Measurements from ENCODE around the gene SEC14L5. TPM values are rescaled to one million over a fixed set of nuclear protein-coding genes. Genes with fewer than 3 reads are reported as not detected.

Gene SEC14L5
- total and polyA plus RNA-seq, 2 donors (not counting 3 experiments of a cell fraction or from before 2014, with no cell fraction given) = not detected

GRCh38 chr16:5015887-5016286 is 57.8 kb downstream of the SEC14L5 start:
- H3K4me3 ChIP-seq (replicated peaks in 1 of 3; ENCODE audit: insufficient read depth in 1 of 3, low read depth in 1 of 3, low read length in 3 of 3) = no peak overlapping the region
- BruUV-seq (replicated peaks) = no TSS peak
- no peak for DNase-seq (ENCODE audit: low read depth, low spot score)
- H3K9ac ChIP-seq (replicated peaks; ENCODE audit: extremely low read depth, insufficient read depth, low read length) = no peak overlapping the region
- H2AFZ ChIP-seq (ENCODE audit: low read depth, low read length) = no peak overlapping the region
- no peaks in the 10 kb centered on the region for H3K9me1 ChIP-seq (replicated peaks; ENCODE audit: control insufficient read depth, extremely low read depth, insufficient read depth, low read length)
- TF ChIP-seq POLR2A (IDR thresholded peaks at IDR 0.05; ENCODE audit: low read depth, low read length) = no peak
- TF ChIP-seq POLR2AphosphoS5 (IDR thresholded peaks at IDR 0.05; ENCODE audit: insufficient read depth, low read depth, low read length) = no peak
- no peak for TF ChIP-seq GATA2 (IDR thresholded peaks at IDR 0.05; ENCODE audit: insufficient read depth, insufficient read length, low read depth, low read length)
- no peak for TF ChIP-seq MYC (IDR thresholded peaks at IDR 0.05; ENCODE audit: low read depth, low read length)
- no peak for TF ChIP-seq MAX (IDR thresholded peaks at IDR 0.05; ENCODE audit: insufficient read depth, insufficient read length)
- TF ChIP-seq FOS (IDR thresholded peaks at IDR 0.05; ENCODE audit: borderline replicate concordance, insufficient read depth, low read length) = no peak
- no peak for TF ChIP-seq JUN (IDR thresholded peaks at IDR 0.05; ENCODE audit: borderline replicate concordance, insufficient read depth, insufficient read length, low read depth)
- TF ChIP-seq EZH2 (IDR thresholded peaks at IDR 0.05; ENCODE audit: borderline replicate concordance, low read depth, low read length, severe bottlenecking) = no peak
- no peak for TF ChIP-seq CTCF (IDR thresholded peaks at IDR 0.05; ENCODE audit: extremely low read depth in 1 of 2, insufficient read depth in 1 of 2, low read depth in 1 of 2, low read length in 2 of 2)
- CTCF ChIA-PET = no interaction called here
- no peak overlapping the region for H3K27ac ChIP-seq (ENCODE audit: insufficient read depth, low read depth, low read length)
- H4K20me1 ChIP-seq (replicated peaks; ENCODE audit: control insufficient read depth, extremely low read depth, insufficient read depth, low read length) = no peaks in the 10 kb centered on the region
- intact Hi-C loops (cut with micrococcal nuclease) (no loop called here), dilution Hi-C loops (cut with MboI; ENCODE audit: extremely low pct_ligation_motif_present, low sequenced_read_pairs) (no loop called here)
- H3K27me3 ChIP-seq (ENCODE audit: control insufficient read depth in 2 of 2, insufficient read depth in 2 of 2, low read length in 2 of 2) = no peaks in the 10 kb centered on the region
- FAIRE-seq = no peak
- no peaks in the 10 kb centered on the region for H3K36me3 ChIP-seq (ENCODE audit: control insufficient read depth in 2 of 2, extremely low read depth in 1 of 2, insufficient read depth in 2 of 2, low read length in 2 of 2)
- no peaks in the 10 kb centered on the region for H3K4me1 ChIP-seq (ENCODE audit: control insufficient read depth, extremely low read depth, insufficient read depth, low read length)
- no peaks in the 10 kb centered on the region for H3K79me2 ChIP-seq (ENCODE audit: control insufficient read depth, insufficient read depth, low read length)
- H3K9me3 ChIP-seq (replicated peaks; ENCODE audit: control insufficient read depth, insufficient read depth, low read length) = no peaks in the 10 kb centered on the region
- H3K4me2 ChIP-seq (ENCODE audit: insufficient read depth, low read length) = no peak overlapping the region
- POLR2A ChIA-PET = no interaction called here

Data from endothelial cell of umbilical vein (primary cell).